SHP77 (cell line): ENCODE data around the gene RIN2.
A peak's percentile ranks its signal among the peaks of the same experiment; 100 is the strongest.
"Not testable (repeated sequence)": the region's sequence is repeated elsewhere in the genome, so short reads cannot be mapped to it uniquely, and the experiment has no call there.

Source experiments
- DNase-seq, 2 experiments: peaks; one replicate each; lab custom pipeline; 2025; lab: John Stamatoyannopoulos, UW

RIN2 gene

GRCh38 chr20:19738951-19739350 is 19.1 kb upstream of the RIN2 start:
- DNase-seq = no peak

- no peak for DNase-seq
Observed at GRCh38 chr20:19739351-19739750, 18.7 kb upstream of the RIN2 start.

- DNase-seq = no peak
Observed at GRCh38 chr20:19740512-19740911, 17.5 kb upstream of the RIN2 start.

- no peak for DNase-seq
Observed at GRCh38 chr20:19741924-19742323, 16.1 kb upstream of the RIN2 start.

GRCh38 chr20:19742974-19743639 is 15.0 kb upstream of the RIN2 start:
- no peak for DNase-seq

- no peak for DNase-seq
Observed at GRCh38 chr20:19743640-19743995, 14.4 kb upstream of the RIN2 start.

- no peak for DNase-seq
Observed at GRCh38 chr20:19745106-19745505, 13.0 kb upstream of the RIN2 start.

GRCh38 chr20:19745584-19745983 is 12.5 kb upstream of the RIN2 start:
- no peak for DNase-seq

GRCh38 chr20:19746396-19746795 is 11.7 kb upstream of the RIN2 start:
- DNase-seq = no peak

- DNase-seq = no peak
Observed at GRCh38 chr20:19747903-19748302, 10.2 kb upstream of the RIN2 start.

GRCh38 chr20:19748681-19749080 is 9.4 kb upstream of the RIN2 start:
- DNase-seq = no peak

GRCh38 chr20:19749618-19750071 is 8.4 kb upstream of the RIN2 start:
- no peak for DNase-seq

GRCh38 chr20:19750101-19750606 is 7.9 kb upstream of the RIN2 start:
- DNase-seq = no peak

- DNase-seq = no peak
Observed at GRCh38 chr20:19750907-19751636, 7.0 kb upstream of the RIN2 start.

GRCh38 chr20:19754201-19754600 is 3.9 kb upstream of the RIN2 start:
- not testable (repeated sequence) for DNase-seq

GRCh38 chr20:19756761-19757486 is 1.1 kb upstream of the RIN2 start:
- DNase-seq = peak in 1 of 2 experiments; percentile 17

GRCh38 chr20:19757487-19758132 is 448 bp upstream of the RIN2 start:
- peak; percentile 72 to 86 for DNase-seq

GRCh38 chr20:19758501-19759331 is 658 bp downstream of the RIN2 start:
- no peak for DNase-seq

- DNase-seq = no peak
Observed at GRCh38 chr20:19760371-19760721, 2.3 kb downstream of the RIN2 start.

- no peak for DNase-seq
Observed at GRCh38 chr20:19761326-19761725, 3.3 kb downstream of the RIN2 start.

- DNase-seq = no peak
Observed at GRCh38 chr20:19761841-19762240, 3.8 kb downstream of the RIN2 start.
